ENCODE measurements around the gene SMIM1. TPM values are rescaled to one million over a fixed set of nuclear protein-coding genes. Genes with fewer than 3 reads are reported as not detected.
"Not testable (repeated sequence)": the region's sequence is repeated elsewhere in the genome, so short reads cannot be mapped to it uniquely, and the experiment has no call there.

The SMIM1 gene
- total RNA-seq, 2 experiments from 2014 or later = not detected

DNA sequence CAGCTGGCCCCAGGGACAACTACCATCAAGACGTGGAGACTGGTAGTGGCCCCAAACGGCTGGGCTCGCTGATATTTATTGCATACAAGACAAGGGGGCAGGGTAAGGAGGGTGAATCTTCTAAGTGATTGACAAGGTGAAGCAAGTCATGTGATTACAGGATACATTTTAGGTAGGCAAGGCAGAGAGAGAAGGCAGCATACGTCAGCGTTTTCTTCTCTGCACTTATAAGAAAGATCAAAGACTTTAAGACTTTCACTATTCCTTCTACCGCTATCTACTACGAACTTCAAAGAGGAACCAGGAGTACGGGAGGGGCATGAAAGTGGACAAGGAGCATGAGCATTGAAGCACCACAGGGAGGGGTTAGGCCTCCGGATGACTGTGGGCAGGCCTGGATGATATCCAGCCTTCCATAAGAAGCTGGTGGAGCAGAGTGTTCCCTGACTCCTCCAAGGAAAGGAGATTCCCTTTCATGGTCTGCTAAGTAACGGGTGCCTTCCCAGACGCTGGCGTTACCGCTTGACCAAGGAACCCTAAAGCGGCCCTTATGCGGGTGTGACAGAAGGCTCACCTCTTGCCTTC lies 24.1 kb upstream of the SMIM1 start:
- H3K36me3 Mint-ChIP-seq (ENCODE audit: low read depth); CTCF ChIA-PET; DNase-seq; H3K27ac Mint-ChIP-seq; ATAC-seq; POLR2A ChIA-PET; H3K27me3 Mint-ChIP-seq (ENCODE audit: low read depth); H3K9me3 Mint-ChIP-seq (ENCODE audit: insufficient read depth): not testable (repeated sequence)
- Mint-ChIP-seq H3K4me3 (peak overlapping the region; percentile 76), H3K4me1 (ENCODE audit: low read depth) (peaks cover 27% of the 10 kb centered on the region)

DNA sequence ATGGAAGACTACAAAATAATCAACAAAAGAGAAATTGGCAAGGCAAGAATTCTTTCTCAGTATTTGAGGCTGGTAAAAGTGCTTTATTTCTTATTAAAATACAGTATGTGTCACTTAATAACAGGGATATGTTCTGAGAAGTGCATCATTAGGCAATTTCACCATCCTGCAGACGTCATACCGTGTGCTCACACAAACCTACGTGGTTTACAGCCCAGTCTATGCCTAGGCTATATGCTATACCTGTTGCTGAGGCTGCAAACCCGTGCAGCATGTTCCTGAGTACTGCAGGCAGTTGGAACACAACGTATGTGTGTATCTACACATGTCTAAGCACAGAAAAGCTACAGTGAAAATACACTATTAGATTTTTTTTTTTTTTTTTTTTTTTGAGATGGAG lies 23.0 kb upstream of the SMIM1 start:
- Mint-ChIP-seq H3K4me3 (no peak overlapping the region), H3K4me1 (ENCODE audit: low read depth) (peaks cover 27% of the 10 kb centered on the region), H3K27me3 (ENCODE audit: low read depth) (peaks cover 4% of the 10 kb centered on the region), H3K9me3 (ENCODE audit: insufficient read depth) (no peaks in the 10 kb centered on the region), H3K27ac (no peak overlapping the region), H3K36me3 (ENCODE audit: low read depth) (no peaks in the 10 kb centered on the region)
- DNase-seq (no peak), ATAC-seq (no peak)
- CTCF ChIA-PET = no interaction called here
- POLR2A ChIA-PET = no interaction called here

DNA sequence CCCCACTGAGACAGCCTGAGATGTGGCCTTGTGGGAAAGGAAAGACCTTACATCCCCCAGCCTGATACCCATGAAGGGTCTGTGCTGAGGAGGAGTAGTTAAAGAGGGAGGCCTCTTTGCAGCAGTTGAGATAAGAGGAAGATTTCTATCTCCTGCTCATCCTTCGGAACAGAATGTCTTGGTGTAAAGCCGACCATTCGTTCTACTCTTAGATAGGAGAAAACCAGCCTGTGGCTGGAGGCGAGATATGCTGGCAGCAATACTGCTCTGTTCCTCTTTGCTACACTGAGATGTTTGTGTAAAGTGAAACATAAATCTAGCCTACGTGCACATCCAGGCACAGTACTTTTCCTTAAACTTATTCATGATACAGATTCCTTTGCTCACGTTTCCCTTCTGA lies 21.8 kb upstream of the SMIM1 start:
- H3K4me1 Mint-ChIP-seq (ENCODE audit: low read depth) = peaks cover 20% of the 10 kb centered on the region
- H3K9me3 Mint-ChIP-seq (ENCODE audit: insufficient read depth) = no peaks in the 10 kb centered on the region
- no peaks in the 10 kb centered on the region for H3K36me3 Mint-ChIP-seq (ENCODE audit: low read depth)
- POLR2A ChIA-PET = no interaction called here
- DNase-seq (no peak), ATAC-seq (no peak)
- no peak overlapping the region for H3K27ac Mint-ChIP-seq
- H3K4me3 Mint-ChIP-seq = no peak overlapping the region
- CTCF ChIA-PET = no interaction called here
- peaks cover 4% of the 10 kb centered on the region for H3K27me3 Mint-ChIP-seq (ENCODE audit: low read depth)

DNA sequence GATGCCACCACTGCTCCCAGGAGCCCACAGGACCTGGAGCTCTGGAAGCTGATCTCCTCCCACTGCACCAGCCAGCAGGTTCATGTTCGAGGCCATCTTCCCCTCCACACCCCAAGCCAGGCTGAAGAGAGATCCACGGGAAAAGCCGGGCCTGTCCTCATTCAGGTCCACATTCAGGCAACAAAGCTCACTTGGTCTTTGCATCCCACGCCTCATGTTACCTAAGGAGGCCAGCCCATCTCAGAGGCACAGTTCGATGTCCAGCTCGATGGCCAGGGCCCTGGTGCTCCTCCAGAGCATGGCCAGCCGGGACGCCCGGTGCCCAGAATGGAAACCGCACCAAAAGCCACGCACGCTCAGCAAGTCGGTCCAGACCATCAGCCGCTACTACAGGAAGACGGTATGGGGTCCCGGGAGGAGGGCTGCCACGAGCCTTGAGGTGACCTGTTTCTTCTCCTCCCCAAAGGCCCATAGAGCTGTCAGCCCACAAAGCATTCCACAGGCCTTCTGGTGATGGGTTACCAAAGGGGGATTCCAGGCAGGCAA lies 20.1 kb upstream of the SMIM1 start, which contains the start of gene CCDC27:
Gene CCDC27 (plus strand): TSS at position 51 of the 546 bp plus-strand sequence. CDS start 32 bp downstream, at position 83.
- peaks cover 4% of the 10 kb centered on the region for H3K27me3 Mint-ChIP-seq (ENCODE audit: low read depth)
- peaks cover 10% of the 10 kb centered on the region for H3K4me1 Mint-ChIP-seq (ENCODE audit: low read depth)
- no peaks in the 10 kb centered on the region for H3K9me3 Mint-ChIP-seq (ENCODE audit: insufficient read depth)
- ATAC-seq (no peak), DNase-seq (no peak)
- H3K27ac Mint-ChIP-seq = no peak within 1 kb of the TSS
- CTCF ChIA-PET = no interaction called here
- H3K36me3 Mint-ChIP-seq (ENCODE audit: low read depth) = no peaks in the 10 kb centered on the region
- H3K4me3 Mint-ChIP-seq = no peak within 1 kb of the TSS
- POLR2A ChIA-PET = interaction anchor here (0.5 kb wide), 1 partner anchor 32 kb away, joined by 3 read pairs; no protein-coding TSS in a partner anchor

DNA sequence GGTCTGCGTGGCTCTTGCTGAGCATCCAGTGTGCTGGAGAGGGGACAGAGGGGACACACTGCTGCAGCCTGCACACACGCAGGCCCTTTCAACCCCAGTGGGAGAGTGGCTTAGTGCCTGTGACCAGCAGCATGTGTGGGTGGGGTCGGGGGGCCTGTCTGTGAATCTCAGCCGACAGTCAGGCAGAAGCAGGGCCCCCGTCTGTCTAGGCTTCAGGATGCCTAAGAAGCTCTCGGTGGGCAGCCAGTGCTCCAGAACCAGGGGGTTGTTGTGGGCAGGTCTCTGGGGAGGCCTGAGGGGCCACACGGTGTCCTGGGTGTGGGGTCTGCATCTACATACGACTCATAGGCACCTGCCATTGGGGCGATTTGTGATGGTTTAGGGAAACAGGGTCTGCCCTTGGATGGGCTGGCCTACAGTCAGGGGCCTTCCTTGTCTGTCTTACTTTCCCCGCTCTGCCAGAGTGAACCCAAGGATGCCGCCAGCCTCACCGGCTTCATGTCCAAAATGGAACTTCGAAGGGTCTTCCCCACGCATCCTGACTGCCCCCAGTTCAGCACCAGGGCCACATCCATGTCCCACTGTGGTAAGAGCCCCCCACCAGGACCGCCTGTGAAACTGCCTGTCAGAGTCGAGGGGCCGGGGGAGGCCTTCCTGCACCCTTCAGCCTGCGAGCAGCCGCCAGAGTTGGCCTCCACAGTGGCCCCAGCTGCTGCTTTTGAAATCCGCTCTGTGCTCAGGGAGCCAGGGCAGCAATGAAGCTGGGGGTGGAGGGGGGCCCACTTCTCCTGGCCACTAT lies 18.7 kb upstream of the SMIM1 start:
- no peak overlapping the region for H3K27ac Mint-ChIP-seq
- H3K27me3 Mint-ChIP-seq (ENCODE audit: low read depth) = peaks cover 4% of the 10 kb centered on the region
- H3K4me3 Mint-ChIP-seq = no peak overlapping the region
- no peaks in the 10 kb centered on the region for H3K4me1 Mint-ChIP-seq (ENCODE audit: low read depth)
- DNase-seq (no peak), ATAC-seq (no peak)
- no peaks in the 10 kb centered on the region for H3K9me3 Mint-ChIP-seq (ENCODE audit: insufficient read depth)
- ChIA-PET POLR2A (no interaction called here), CTCF (no interaction called here)
- H3K36me3 Mint-ChIP-seq (ENCODE audit: low read depth) = no peaks in the 10 kb centered on the region

DNA sequence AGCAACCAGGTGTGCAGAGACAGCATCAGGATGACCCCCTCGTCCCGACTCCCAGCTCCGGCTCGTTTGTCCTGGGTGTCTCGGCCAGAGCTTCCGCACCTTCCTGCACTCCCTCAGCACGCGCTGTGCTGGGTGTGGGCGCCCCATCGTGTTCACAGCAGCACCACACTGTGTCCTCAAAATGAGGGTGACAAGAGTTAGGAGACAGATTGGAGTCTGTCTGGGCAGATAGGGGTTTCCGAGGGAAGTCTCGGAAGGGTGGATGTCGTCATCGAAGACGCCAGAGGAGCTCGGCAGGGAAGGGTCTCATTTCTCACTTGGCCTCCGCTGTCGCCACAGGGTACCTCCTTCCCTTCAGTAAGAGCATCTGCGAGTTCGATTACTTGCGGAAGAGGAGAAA lies 16.2 kb upstream of the SMIM1 start:
- peaks cover 4% of the 10 kb centered on the region for H3K27me3 Mint-ChIP-seq (ENCODE audit: low read depth)
- no peaks in the 10 kb centered on the region for H3K36me3 Mint-ChIP-seq (ENCODE audit: low read depth)
- no peak overlapping the region for H3K4me3 Mint-ChIP-seq
- DNase-seq (no peak), ATAC-seq (no peak)
- H3K27ac Mint-ChIP-seq = no peak overlapping the region
- POLR2A ChIA-PET = interaction anchor here (0.5 kb wide), 1 partner anchor 1585 kb away, joined by 3 read pairs; no protein-coding TSS in a partner anchor
- H3K4me1 Mint-ChIP-seq (ENCODE audit: low read depth) = no peaks in the 10 kb centered on the region
- CTCF ChIA-PET = no interaction called here
- peaks cover 6% of the 10 kb centered on the region for H3K9me3 Mint-ChIP-seq (ENCODE audit: insufficient read depth)

DNA sequence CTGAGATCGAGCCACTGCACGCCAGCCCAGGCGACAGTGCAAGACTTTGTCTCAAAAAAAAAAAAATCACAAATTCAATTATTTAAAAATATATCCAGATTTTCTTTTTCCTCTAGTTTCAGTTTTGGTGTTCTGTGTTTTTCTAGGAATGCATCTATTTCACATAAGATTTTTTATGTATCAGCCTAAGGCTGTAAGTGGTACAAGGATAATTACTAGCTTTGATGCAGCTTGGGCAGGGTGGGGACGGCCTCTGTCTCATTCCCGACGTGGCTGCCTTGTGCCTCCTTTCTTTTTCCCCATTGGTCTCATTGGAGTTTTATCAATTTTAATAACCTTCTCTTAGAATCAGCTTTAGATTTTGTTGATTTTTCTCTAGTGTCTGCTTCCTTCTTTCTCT lies 13.4 kb upstream of the SMIM1 start:
- Mint-ChIP-seq H3K4me1 (ENCODE audit: low read depth) (no peaks in the 10 kb centered on the region), H3K27ac (no peak overlapping the region), H3K36me3 (ENCODE audit: low read depth) (no peaks in the 10 kb centered on the region), H3K9me3 (ENCODE audit: insufficient read depth) (peaks cover 6% of the 10 kb centered on the region), H3K4me3 (no peak overlapping the region), H3K27me3 (ENCODE audit: low read depth) (peaks cover 4% of the 10 kb centered on the region)
- ChIA-PET POLR2A (no interaction called here), CTCF (interaction anchor here (1.5 kb wide), 1 partner anchor 10 kb away, joined by 4 read pairs; no protein-coding TSS in a partner anchor)
- ATAC-seq (no peak), DNase-seq (no peak)

DNA sequence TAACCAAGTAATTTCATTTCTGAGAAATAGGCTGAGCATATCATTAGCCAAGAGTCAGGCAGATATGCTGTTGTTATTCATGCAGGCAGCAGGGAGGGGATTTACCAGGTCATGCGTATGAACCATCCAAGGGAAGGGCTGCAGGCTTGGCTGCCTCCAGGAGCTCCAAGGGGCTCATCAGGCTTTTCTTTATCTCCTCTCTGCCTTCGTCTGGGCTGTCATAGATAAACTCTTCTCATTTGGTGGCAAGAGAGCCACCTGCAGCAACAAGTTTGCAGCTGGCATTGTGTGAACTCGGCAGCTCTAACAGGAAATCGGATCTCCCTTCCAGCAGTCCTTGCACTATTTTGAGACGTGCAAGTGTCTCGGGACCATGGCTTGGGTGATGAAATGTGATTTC lies 12.8 kb upstream of the SMIM1 start:
- ChIA-PET CTCF (interaction anchor here (1.3 to 1.5 kb wide), 2 partner anchors 9 to 16 kb away, joined by 3 to 4 read pairs; no protein-coding TSS in a partner anchor), POLR2A (no interaction called here)
- Mint-ChIP-seq H3K4me1 (ENCODE audit: low read depth) (no peaks in the 10 kb centered on the region), H3K36me3 (ENCODE audit: low read depth) (no peaks in the 10 kb centered on the region), H3K27me3 (ENCODE audit: low read depth) (peaks cover 4% of the 10 kb centered on the region), H3K4me3 (no peak overlapping the region), H3K9me3 (ENCODE audit: insufficient read depth) (peaks cover 6% of the 10 kb centered on the region), H3K27ac (no peak overlapping the region)
- DNase-seq (no peak), ATAC-seq (no peak)

DNA sequence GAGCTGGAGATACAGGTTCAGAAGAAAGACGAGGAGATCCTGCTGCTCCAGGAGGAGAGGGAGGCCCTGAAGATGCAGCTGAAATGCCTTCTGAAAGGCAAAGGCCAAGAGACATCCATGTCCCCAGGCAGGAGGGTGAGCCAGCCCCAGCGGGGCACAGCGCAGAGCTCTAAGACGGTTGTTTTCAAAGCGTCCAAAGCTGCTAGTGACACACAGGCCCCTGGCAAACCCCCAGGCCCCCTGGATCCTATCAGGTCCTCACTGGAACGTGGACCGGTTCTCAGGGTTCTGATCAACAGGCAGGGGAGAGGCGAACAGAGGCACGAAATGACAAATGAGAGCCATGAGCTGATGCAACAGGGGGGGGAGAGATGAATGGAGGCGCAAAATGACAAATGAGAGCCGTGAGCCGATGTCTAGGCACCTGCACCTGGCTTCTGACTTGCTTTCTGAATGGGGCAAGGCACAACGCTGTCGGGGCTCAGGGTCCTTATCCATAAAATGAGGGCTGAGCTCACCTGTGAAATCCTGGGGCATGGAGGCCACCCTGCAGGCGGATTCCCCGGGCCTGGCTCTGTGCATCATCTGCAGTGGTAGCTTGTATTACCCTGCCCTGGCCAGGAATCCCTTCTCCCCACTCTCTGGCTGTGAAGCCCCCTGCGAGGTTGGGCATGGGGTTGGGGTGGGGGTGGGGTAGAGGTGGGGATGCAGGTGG lies 11.1 kb upstream of the SMIM1 start:
- CTCF ChIA-PET = interaction anchor here (1.1 to 1.3 kb wide), 3 partner anchors 8 to 37 kb away, joined by 3 to 4 read pairs (median 4); no protein-coding TSS in a partner anchor
- Mint-ChIP-seq H3K36me3 (ENCODE audit: low read depth) (no peaks in the 10 kb centered on the region), H3K4me3 (no peak overlapping the region), H3K9me3 (ENCODE audit: insufficient read depth) (peaks cover 6% of the 10 kb centered on the region), H3K27me3 (ENCODE audit: low read depth) (peaks cover 4% of the 10 kb centered on the region), H3K27ac (no peak overlapping the region), H3K4me1 (ENCODE audit: low read depth) (no peaks in the 10 kb centered on the region)
- DNase-seq = no peak
- no peak for ATAC-seq
- POLR2A ChIA-PET = no interaction called here

DNA sequence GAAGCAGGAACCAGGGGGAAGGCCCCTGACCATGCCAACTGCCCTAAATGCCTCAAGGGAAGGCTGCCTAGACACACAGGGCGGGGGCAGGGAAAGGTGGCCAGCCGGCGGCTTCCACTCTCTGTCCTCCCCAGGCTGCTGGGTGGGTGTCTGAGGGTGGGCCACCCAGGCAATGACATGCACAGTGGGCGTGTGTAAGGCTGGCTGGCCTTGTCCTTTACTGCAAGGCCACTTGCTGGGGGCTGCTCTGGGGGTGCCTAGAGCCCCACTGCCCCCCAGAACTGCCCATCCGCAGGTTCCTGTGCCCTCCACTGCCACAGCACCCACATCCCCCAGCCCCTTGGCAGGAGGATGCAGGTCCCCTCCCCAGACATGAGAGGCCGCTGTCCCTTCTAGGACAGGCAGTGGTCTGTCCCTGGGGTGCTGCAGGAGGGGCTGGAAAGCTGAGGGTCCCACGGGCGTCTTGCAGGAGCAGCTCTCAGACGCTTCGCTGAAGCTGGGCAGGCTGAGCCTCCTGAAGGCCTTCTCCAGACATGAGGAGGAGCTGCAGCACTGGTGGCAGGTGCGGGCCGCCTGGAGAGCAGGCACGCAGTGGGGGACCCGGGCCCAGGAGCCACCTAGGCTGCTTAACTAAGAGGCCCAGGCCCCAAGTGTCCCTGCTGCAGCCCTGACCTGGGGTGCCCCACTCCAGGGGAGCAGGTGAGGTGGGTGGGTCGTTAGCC lies 10.2 kb upstream of the SMIM1 start:
- POLR2A ChIA-PET = no interaction called here
- CTCF ChIA-PET = no interaction called here
- DNase-seq = no peak

DNA sequence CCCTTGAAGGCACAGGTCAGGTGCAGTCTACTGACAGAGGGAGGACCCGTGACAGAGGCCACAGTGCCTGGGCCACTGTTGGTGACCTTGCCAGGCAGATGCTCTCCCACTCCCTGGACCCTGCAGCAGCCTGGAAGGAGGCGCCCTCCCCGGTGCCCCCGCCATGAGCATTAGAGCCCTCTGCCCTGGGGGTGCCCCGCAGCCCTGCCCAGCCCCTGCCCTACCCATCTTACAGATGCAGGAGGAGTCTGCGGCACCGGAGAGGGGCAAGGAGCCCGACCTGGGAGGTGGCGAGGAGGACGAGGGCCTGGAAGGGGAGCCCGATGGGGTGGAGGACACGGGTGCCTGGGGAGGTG lies 9.7 kb upstream of the SMIM1 start:
- CTCF ChIA-PET = no interaction called here

More for the DNA sequence above, 10.2 kb upstream of the SMIM1 start:
- ATAC-seq = no peak
- Mint-ChIP-seq H3K27me3 (ENCODE audit: low read depth) (peaks cover 4% of the 10 kb centered on the region), H3K4me3 (no peak overlapping the region), H3K27ac (no peak overlapping the region), H3K9me3 (ENCODE audit: insufficient read depth) (peaks cover 6% of the 10 kb centered on the region), H3K36me3 (ENCODE audit: low read depth) (no peaks in the 10 kb centered on the region), H3K4me1 (ENCODE audit: low read depth) (no peaks in the 10 kb centered on the region)

More for the DNA sequence above, 9.7 kb upstream of the SMIM1 start:
- H3K4me3 Mint-ChIP-seq = no peak overlapping the region
- DNase-seq (no peak), ATAC-seq (no peak)
- POLR2A ChIA-PET = no interaction called here
- H3K9me3 Mint-ChIP-seq (ENCODE audit: insufficient read depth) = peaks cover 6% of the 10 kb centered on the region
- H3K36me3 Mint-ChIP-seq (ENCODE audit: low read depth) = no peaks in the 10 kb centered on the region
- no peak overlapping the region for H3K27ac Mint-ChIP-seq
- H3K4me1 Mint-ChIP-seq (ENCODE audit: low read depth) = no peaks in the 10 kb centered on the region
- peaks cover 4% of the 10 kb centered on the region for H3K27me3 Mint-ChIP-seq (ENCODE audit: low read depth)

Measured in activated CD8-positive, alpha-beta T cell treated with anti-CD3 and anti-CD28 coated beads, Interleukin-2, amount 10 ng/mL, durations not matched to agents 7 days and 5 days (primary cell).